ENCODE results near the gene LCK. TPM values are rescaled to one million over a fixed set of nuclear protein-coding genes. Genes with fewer than 3 reads are reported as not detected.

The LCK gene
- total RNA-seq, 1 experiment from 2014 or later = 0.57 TPM

- Histone ChIP-seq H3K4me3 (ENCODE audit: low read depth in 2 of 2, low read length in 2 of 2) (no peak overlapping the region), H3K9me3 (ENCODE audit: control insufficient read depth, insufficient read depth, low read depth, low read length) (no peaks in the 10 kb centered on the region), H3K27ac (ENCODE audit: low read length) (no peak overlapping the region), H3K4me1 (ENCODE audit: control insufficient read depth, insufficient read depth, low read length) (peaks cover 11% of the 10 kb centered on the region), H3K27me3 (ENCODE audit: control insufficient read depth, insufficient read depth, low read length) (no peaks in the 10 kb centered on the region), H3K36me3 (ENCODE audit: control insufficient read depth, insufficient read depth, low read length) (no peaks in the 10 kb centered on the region; the same call in 1 of the 2 replicates)
- BruUV-seq (replicated peaks) = no TSS peak
- CTCF ChIA-PET = interaction anchor here (0.7 to 1.8 kb wide), 3 partner anchors 15 to 100 kb away, joined by 3 to 5 read pairs (median 4); no protein-coding TSS in a partner anchor
- intact Hi-C loops (cut with micrococcal nuclease; ENCODE audit: unreplicated experiment) = no loop called here
- in situ Hi-C loops (cut with HindIII; ENCODE audit: low pct_unique_long_range_greater_than_20kb, low sequenced_read_pairs) = no loop called here
- ATAC-seq = no peak
- POLR2A ChIA-PET = no interaction called here
- DNase-seq (ENCODE audit: low read depth, low spot score) = no peak
- no peak for TF ChIP-seq POLR2AphosphoS5 (IDR thresholded peaks at IDR 0.05; ENCODE audit: low read depth, low read length)
Observed at GRCh38 chr1:32216566-32216965, 34.5 kb upstream of the LCK start.

GRCh38 chr1:32219022-32219421, 32.0 kb upstream of the LCK start:
- TF ChIP-seq POLR2AphosphoS5 (IDR thresholded peaks at IDR 0.05; ENCODE audit: low read depth, low read length) (no peak), CTCF (IDR thresholded peaks at IDR 0.05) (no peak), REST (IDR thresholded peaks at IDR 0.05; ENCODE audit: insufficient read depth in 1 of 2, low read depth in 2 of 2, low read length in 1 of 2) (no peak), SIN3A (IDR thresholded peaks at IDR 0.05; ENCODE audit: borderline replicate concordance, insufficient read depth, low read depth, low read length) (no peak), TCF7L2 (IDR thresholded peaks at IDR 0.05; ENCODE audit: low read depth, low read length) (no peak)
- Histone ChIP-seq H3K36me3 (ENCODE audit: control insufficient read depth, insufficient read depth, low read length) (peaks cover 3% of the 10 kb centered on the region; the same call in 1 of the 2 replicates), H3K27me3 (ENCODE audit: control insufficient read depth, insufficient read depth, low read length) (no peaks in the 10 kb centered on the region), H3K4me3 (ENCODE audit: low read depth in 2 of 2, low read length in 2 of 2) (no peak overlapping the region), H3K4me1 (ENCODE audit: control insufficient read depth, insufficient read depth, low read length) (peaks cover 18% of the 10 kb centered on the region), H3K9me3 (ENCODE audit: control insufficient read depth, insufficient read depth, low read depth, low read length) (no peaks in the 10 kb centered on the region), H3K27ac (ENCODE audit: low read length) (no peak overlapping the region)
- no TSS peak for BruUV-seq (replicated peaks)
- no peak for DNase-seq (ENCODE audit: low read depth, low spot score)
- ChIA-PET CTCF (interaction anchor here (0.6 to 0.7 kb wide), 2 partner anchors 13 to 112 kb away, joined by 5 to 7 read pairs; no protein-coding TSS in a partner anchor), POLR2A (no interaction called here)
- no peak for ATAC-seq
- in situ Hi-C loops (cut with HindIII; ENCODE audit: low pct_unique_long_range_greater_than_20kb, low sequenced_read_pairs) = no loop called here
- intact Hi-C loops (cut with micrococcal nuclease; ENCODE audit: unreplicated experiment) = no loop called here

GRCh38 chr1:32220746-32221580, 30.1 kb upstream of the LCK start:
- POLR2A ChIA-PET = no interaction called here
- ATAC-seq (no peak), DNase-seq (ENCODE audit: low read depth, low spot score) (no peak)
- peaks cover 19% of the 10 kb centered on the region for H3K4me1 ChIP-seq (ENCODE audit: control insufficient read depth, insufficient read depth, low read length)
- peaks cover 11% of the 10 kb centered on the region for H3K36me3 ChIP-seq (ENCODE audit: control insufficient read depth, insufficient read depth, low read length)
- peak overlapping the region; percentile 98 for H3K27ac ChIP-seq (ENCODE audit: low read length)
- peak overlapping the region; percentile 95 to 99 for H3K4me3 ChIP-seq (ENCODE audit: low read depth in 2 of 2, low read length in 2 of 2)
- intact Hi-C loops (cut with micrococcal nuclease; ENCODE audit: unreplicated experiment) = loop anchor here (1.0 kb wide), 1 partner anchor 95 kb away; no protein-coding TSS in a partner anchor
- TF ChIP-seq CTCF (IDR thresholded peaks at IDR 0.05) (no peak), SIN3A (IDR thresholded peaks at IDR 0.05; ENCODE audit: borderline replicate concordance, insufficient read depth, low read depth, low read length) (no peak), POLR2AphosphoS5 (IDR thresholded peaks at IDR 0.05; ENCODE audit: low read depth, low read length) (no peak), REST (IDR thresholded peaks at IDR 0.05; ENCODE audit: insufficient read depth in 1 of 2, low read depth in 2 of 2, low read length in 1 of 2) (no peak), TCF7L2 (IDR thresholded peaks at IDR 0.05; ENCODE audit: low read depth, low read length) (no peak)
- CTCF ChIA-PET = interaction anchor here (0.5 kb wide), 1 partner anchor 17 kb away, joined by 3 read pairs; no protein-coding TSS in a partner anchor
- no TSS peak for BruUV-seq (replicated peaks)
- in situ Hi-C loops (cut with HindIII; ENCODE audit: low pct_unique_long_range_greater_than_20kb, low sequenced_read_pairs) = no loop called here
- no peaks in the 10 kb centered on the region for H3K9me3 ChIP-seq (ENCODE audit: control insufficient read depth, insufficient read depth, low read depth, low read length)
- H3K27me3 ChIP-seq (ENCODE audit: control insufficient read depth, insufficient read depth, low read length) = no peaks in the 10 kb centered on the region

Measured in Panc1 (cell line).